ENCODE measurements around the gene SMIM14. TPM values are rescaled to one million over a fixed set of nuclear protein-coding genes. Genes with fewer than 3 reads are reported as not detected.
A peak's percentile ranks its signal among the peaks of the same experiment; 100 is the strongest.

Gene SMIM14
- total and polyA plus RNA-seq, 2 experiments from 2014 or later, result 98.6 to 124 TPM

- Histone ChIP-seq H3K36me3 (replicated peaks; ENCODE audit: insufficient read depth, low read depth) (no peaks in the 10 kb centered on the region), H3K79me2 (peaks cover 67% of the 10 kb centered on the region), H3K9me2 (replicated peaks; ENCODE audit: insufficient read depth) (no peaks in the 10 kb centered on the region), H3K4me1 (ENCODE audit: insufficient read depth) (peaks cover 14% of the 10 kb centered on the region), H4K20me1 (ENCODE audit: insufficient read depth, poor library complexity, severe bottlenecking) (no peaks in the 10 kb centered on the region), H3K4me2 (peak overlapping the region; percentile 78), H3K9me3 (ENCODE audit: low read depth) (no peaks in the 10 kb centered on the region), H3K4me3 (peak overlapping the region; percentile 79), H3K27me3 (no peaks in the 10 kb centered on the region), H3K27ac (peak overlapping the region; percentile 94), H2AFZ (no peak overlapping the region)
- TF ChIP-seq CTCF (IDR thresholded peaks at IDR 0.05; ENCODE audit: poor library complexity) (no peak), EZH2phosphoT487 (IDR thresholded peaks at IDR 0.05; ENCODE audit: low read depth, severe bottlenecking, unreplicated experiment) (no peak), EZH2 (IDR thresholded peaks at IDR 0.05; ENCODE audit: borderline replicate concordance) (no peak)
- 61% methylated on average over 6 of the region's 6 CpGs for WGBS (ENCODE audit: low lambda C conversion rate, missing lambda C conversion rate)
- no peak for DNase-seq (ENCODE audit: low spot score)
Measured at GRCh38 chr4:39636531-39637184, 2.0 kb downstream of the SMIM14 start.

DNA sequence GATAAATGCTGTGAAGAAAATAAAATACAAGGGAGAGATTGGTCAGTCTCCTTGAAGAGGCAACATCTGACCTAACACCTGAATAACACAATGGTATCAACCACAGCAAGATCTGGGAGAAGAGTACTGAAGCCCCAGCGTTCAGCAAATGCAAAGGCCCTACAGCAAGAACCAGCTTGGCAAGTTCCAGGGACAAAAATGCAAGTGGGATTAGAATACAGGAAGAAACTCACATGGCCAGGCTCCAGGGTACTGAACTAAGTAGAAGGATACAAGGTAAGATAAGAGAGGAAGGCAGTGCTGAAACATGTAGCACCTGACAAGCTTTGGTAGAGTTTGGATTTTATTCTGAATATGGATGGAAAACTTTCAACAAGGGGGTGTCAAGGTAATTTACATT is 3.6 kb downstream of the SMIM14 start:
- H3K9me3 ChIP-seq (ENCODE audit: low read depth), result no peaks in the 10 kb centered on the region
- DNase-seq (ENCODE audit: low spot score), result peak; percentile 30
- 20% methylated on average over 1 of the region's 1 CpG for WGBS (ENCODE audit: low lambda C conversion rate, missing lambda C conversion rate)
- no peaks in the 10 kb centered on the region for H3K36me3 ChIP-seq (replicated peaks; ENCODE audit: insufficient read depth, low read depth)
- no peaks in the 10 kb centered on the region for H3K9me2 ChIP-seq (replicated peaks; ENCODE audit: insufficient read depth)
- H3K4me3 ChIP-seq, result no peak overlapping the region
- no peaks in the 10 kb centered on the region for H3K27me3 ChIP-seq
- TF ChIP-seq CTCF (IDR thresholded peaks at IDR 0.05; ENCODE audit: poor library complexity), result no peak
- no peak for TF ChIP-seq EZH2 (IDR thresholded peaks at IDR 0.05; ENCODE audit: borderline replicate concordance)
- TF ChIP-seq EZH2phosphoT487 (IDR thresholded peaks at IDR 0.05; ENCODE audit: low read depth, severe bottlenecking, unreplicated experiment), result no peak
- peaks cover 12% of the 10 kb centered on the region for H3K4me1 ChIP-seq (ENCODE audit: insufficient read depth)
- no peaks in the 10 kb centered on the region for H4K20me1 ChIP-seq (ENCODE audit: insufficient read depth, poor library complexity, severe bottlenecking)
- H3K4me2 ChIP-seq, result peak overlapping the region; percentile 38
- peaks cover 79% of the 10 kb centered on the region for H3K79me2 ChIP-seq
- H3K27ac ChIP-seq, result no peak overlapping the region
- H2AFZ ChIP-seq, result no peak overlapping the region

- Histone ChIP-seq H3K27ac (no peak overlapping the region), H3K4me1 (ENCODE audit: insufficient read depth) (peaks cover 14% of the 10 kb centered on the region)
- WGBS (ENCODE audit: low lambda C conversion rate, missing lambda C conversion rate), result 89% methylated on average over 1 of the region's 1 CpG
Measured at GRCh38 chr4:39631700-39632079, 7.0 kb downstream of the SMIM14 start.

More at GRCh38 chr4:39631700-39632079, 7.0 kb downstream of the SMIM14 start:
- DNase-seq (ENCODE audit: low spot score), result no peak
- Histone ChIP-seq H3K9me2 (replicated peaks; ENCODE audit: insufficient read depth) (no peaks in the 10 kb centered on the region), H3K4me3 (no peak overlapping the region), H3K27me3 (no peaks in the 10 kb centered on the region), H2AFZ (no peak overlapping the region), H4K20me1 (ENCODE audit: insufficient read depth, poor library complexity, severe bottlenecking) (no peaks in the 10 kb centered on the region), H3K79me2 (peaks cover 87% of the 10 kb centered on the region), H3K4me2 (no peak overlapping the region), H3K9me3 (ENCODE audit: low read depth) (no peaks in the 10 kb centered on the region), H3K36me3 (replicated peaks; ENCODE audit: insufficient read depth, low read depth) (no peaks in the 10 kb centered on the region)
- TF ChIP-seq CTCF (IDR thresholded peaks at IDR 0.05; ENCODE audit: poor library complexity) (no peak), EZH2 (IDR thresholded peaks at IDR 0.05; ENCODE audit: borderline replicate concordance) (no peak), EZH2phosphoT487 (IDR thresholded peaks at IDR 0.05; ENCODE audit: low read depth, severe bottlenecking, unreplicated experiment) (no peak)

Data from hepatocyte (in vitro differentiated cells).